Caco-2 (cell line): ENCODE results near the gene TMEM209. TPM values are rescaled to one million over a fixed set of nuclear protein-coding genes. Genes with fewer than 3 reads are reported as not detected.

Experiments used
- BruUV-seq: library from RNA; stranded (reverse); fragments of 400-500 nt; replicated peaks from 2 replicates; lab custom pipeline; 2021; lab: Mats Ljungman, UMichigan
- CTCF ChIA-PET: fragments of 300-600 bp; sonication (Branson Sonifier 250); formaldehyde crosslinking; loops from one replicate; lab custom pipeline; 2022; ENCODE audit warnings: antibody characterized with exemption; lab: Charles Lee
- POLR2A ChIA-PET: fragments of 300-600 bp; sonication (Branson Sonifier 250); formaldehyde crosslinking; loops from one replicate; lab custom pipeline; 2022; ENCODE audit warnings: antibody characterized with exemption; lab: Charles Lee
- DNase-seq, 2 experiments: peaks; one replicate each; pipeline versions ENCODE4 v3.0.0 to v3.0.0-alpha.2; 2020 to 2022
- H3K27me3 ChIP-seq: replicated peaks from 2 replicates; pipeline ENCODE4 v1.6.0; 2011; ENCODE audit warnings: low read length; ENCODE audit not compliant: control insufficient read depth, insufficient read depth
- H3K36me3 ChIP-seq: 2 replicates; pipeline ENCODE4 v1.5.1; 2011; ENCODE audit warnings: low read length; ENCODE audit not compliant: control insufficient read depth, insufficient read depth
- H3K4me1 ChIP-seq: fragments of 250-450 bp; sonication (Bioruptor Pico); 2 replicates; pipeline ENCODE4 v1.5.1; 2020; ENCODE audit warnings: mild to moderate bottlenecking
- H3K4me3 ChIP-seq: 2 replicates; pipeline ENCODE4 v1.5.1; 2011; ENCODE audit warnings: low read depth, mild to moderate bottlenecking, control low read depth, low read length
- H3K9me3 ChIP-seq: fragments of 250-450 bp; sonication (Bioruptor Pico); 2 replicates; pipeline ENCODE4 v1.5.1; 2020; ENCODE audit warnings: mild to moderate bottlenecking, moderate library complexity
- H3K27ac Mint-ChIP-seq: one replicate; pipeline ENCODE4 v1.8.0; 2022; ENCODE audit warnings: mixed read lengths; ENCODE audit not compliant: unreplicated experiment
- H3K27me3 Mint-ChIP-seq: one replicate; pipeline ENCODE4 v1.8.0; 2022; ENCODE audit warnings: mixed read lengths; ENCODE audit not compliant: insufficient read depth, unreplicated experiment
- H3K36me3 Mint-ChIP-seq: one replicate; pipeline ENCODE4 v1.8.0; 2022; ENCODE audit warnings: mild to moderate bottlenecking, mixed read lengths; ENCODE audit not compliant: insufficient read depth, unreplicated experiment
- H3K4me1 Mint-ChIP-seq: one replicate; pipeline ENCODE4 v1.8.0; 2022; ENCODE audit warnings: low read depth, mixed read lengths; ENCODE audit not compliant: unreplicated experiment
- H3K4me3 Mint-ChIP-seq: one replicate; pipeline ENCODE4 v1.8.0; 2022; ENCODE audit warnings: mild to moderate bottlenecking, moderate library complexity, mixed read lengths; ENCODE audit not compliant: unreplicated experiment
- H3K9me3 Mint-ChIP-seq: one replicate; pipeline ENCODE4 v1.8.0; 2022; ENCODE audit warnings: mixed read lengths; ENCODE audit not compliant: unreplicated experiment
- CTCF ChIP-seq, 2 experiments: fragments of 200-600 bp in 1 of 2; IDR thresholded peaks; 1 replicate in 1 of 2; 2 replicates in 1 of 2; pipeline versions ENCODE4 v1.5.1 to v1.8.0; 2011 to 2022; ENCODE audit warnings: antibody characterized with exemption in 1 of 2, control low read depth in 1 of 2, inconsistent platforms in 1 of 2, low read depth in 1 of 2, low read length in 1 of 2, mild to moderate bottlenecking in 1 of 2, moderate library complexity in 1 of 2; ENCODE audit not compliant: insufficient read depth in 1 of 2, severe bottlenecking in 1 of 2, unreplicated experiment in 1 of 2
- intact Hi-C: fragments of 100-400 bp; cut with micrococcal nuclease; formaldehyde crosslinking; loops from one replicate; pipeline ENCODE4 v1.10.0; 2022; ENCODE audit not compliant: unreplicated experiment
- total RNA-seq: library from RNA; stranded (reverse); gene quantifications from 2 replicates; pipeline ENCODE4 v1.2.3, GENCODE V29; 2022

The TMEM209 gene
- total RNA-seq, 1 experiment from 2014 or later, result 34.5 TPM

GRCh38 chr7:130141161-130141883 is 63.9 kb downstream of the TMEM209 start:
- intact Hi-C loops, result no loop called here
- ChIA-PET POLR2A (no interaction called here), CTCF (no interaction called here)
- Mint-ChIP-seq H3K4me1 (no peaks in the 10 kb centered on the region), H3K27ac (no peak overlapping the region), H3K9me3 (no peaks in the 10 kb centered on the region), H3K4me3 (no peak overlapping the region), H3K36me3 (peaks cover 5% of the 10 kb centered on the region), H3K27me3 (no peaks in the 10 kb centered on the region)
- BruUV-seq, result no TSS peak
- Histone ChIP-seq H3K27me3 (no peaks in the 10 kb centered on the region), H3K36me3 (no peaks in the 10 kb centered on the region), H3K4me1 (peaks cover 5% of the 10 kb centered on the region; the same call in 1 of the 2 replicates), H3K4me3 (no peak overlapping the region), H3K9me3 (no peaks in the 10 kb centered on the region)
- TF ChIP-seq CTCF (IDR thresholded peaks at IDR 0.05; ENCODE audit: insufficient read depth in 1 of 2, low read depth in 1 of 2, low read length in 1 of 2, severe bottlenecking in 1 of 2, unreplicated experiment in 1 of 2), result no peak
- DNase-seq, result no peak

- H3K27me3 Mint-ChIP-seq, result no peaks in the 10 kb centered on the region
- intact Hi-C loops, result no loop called here
- CTCF ChIA-PET, result interaction anchor here (1.0 kb wide), 1 partner anchor 68 kb away, joined by 3 read pairs; no protein-coding TSS in a partner anchor
- no peaks in the 10 kb centered on the region for H3K9me3 ChIP-seq
- H3K27ac Mint-ChIP-seq, result no peak overlapping the region
- no peaks in the 10 kb centered on the region for H3K4me1 Mint-ChIP-seq
- POLR2A ChIA-PET, result no interaction called here
- H3K27me3 ChIP-seq, result no peaks in the 10 kb centered on the region
- BruUV-seq, result no TSS peak
- no peak for DNase-seq
- H3K9me3 Mint-ChIP-seq, result no peaks in the 10 kb centered on the region
- H3K36me3 ChIP-seq, result no peaks in the 10 kb centered on the region; the same call in 1 of the 2 replicates
- peaks cover 5% of the 10 kb centered on the region; the same call in 1 of the 2 replicates for H3K4me1 ChIP-seq
- H3K36me3 Mint-ChIP-seq, result peaks cover 5% of the 10 kb centered on the region
- H3K4me3 Mint-ChIP-seq, result no peak overlapping the region
- TF ChIP-seq CTCF (IDR thresholded peaks at IDR 0.05; ENCODE audit: insufficient read depth in 1 of 2, low read depth in 1 of 2, low read length in 1 of 2, severe bottlenecking in 1 of 2, unreplicated experiment in 1 of 2), result no peak
- H3K4me3 ChIP-seq, result no peak overlapping the region
Measured at GRCh38 chr7:130140551-130141160, 64.5 kb downstream of the TMEM209 start.

DNA sequence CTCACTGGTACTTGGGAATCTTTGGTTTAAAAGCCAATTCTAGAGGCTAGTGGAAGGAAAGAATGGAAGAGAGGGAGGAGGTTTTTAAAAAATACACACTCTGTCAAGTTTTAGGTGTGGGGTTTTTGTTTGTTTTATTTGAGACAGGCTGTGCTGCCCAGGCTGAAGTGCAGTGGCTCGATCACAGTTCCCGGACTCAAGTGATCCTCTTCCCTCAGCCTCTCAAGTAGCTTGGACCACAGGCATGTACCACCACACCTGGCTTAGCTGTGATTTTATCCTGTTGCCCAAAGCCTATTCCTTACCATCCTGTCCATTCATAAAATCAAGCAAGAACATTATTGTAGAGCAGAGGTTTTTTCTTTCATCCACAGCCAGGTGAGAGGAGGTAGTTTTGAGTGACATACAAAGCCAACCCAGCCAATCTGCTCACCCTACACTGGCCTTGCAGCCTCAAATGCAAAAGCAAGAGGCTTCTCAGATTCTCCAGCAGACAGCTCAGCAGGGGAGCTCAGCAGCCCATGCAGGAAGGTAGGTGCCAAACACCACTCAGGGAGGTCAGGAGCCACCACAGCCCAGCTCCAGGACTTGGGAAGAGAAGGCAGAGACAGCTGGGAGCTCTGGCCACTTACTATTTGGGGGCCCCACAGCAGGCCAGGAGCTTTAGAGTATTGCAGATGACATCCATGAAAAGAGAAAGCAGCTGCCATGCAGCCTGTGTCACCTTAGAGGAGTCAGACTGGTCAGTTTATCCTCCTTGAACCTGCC is 65.8 kb downstream of the TMEM209 start:
- BruUV-seq, result no TSS peak
- H3K4me1 Mint-ChIP-seq, result no peaks in the 10 kb centered on the region

More for the DNA sequence above, 65.8 kb downstream of the TMEM209 start:
- Mint-ChIP-seq H3K27me3 (no peaks in the 10 kb centered on the region), H3K27ac (no peak overlapping the region), H3K9me3 (no peaks in the 10 kb centered on the region), H3K4me3 (no peak overlapping the region), H3K36me3 (peaks cover 5% of the 10 kb centered on the region)
- intact Hi-C loops, result no loop called here
- Histone ChIP-seq H3K4me1 (peaks cover under 1% of the 10 kb centered on the region; the same call in 1 of the 2 replicates), H3K27me3 (no peaks in the 10 kb centered on the region), H3K9me3 (no peaks in the 10 kb centered on the region), H3K36me3 (no peaks in the 10 kb centered on the region; the same call in 1 of the 2 replicates), H3K4me3 (no peak overlapping the region)
- CTCF ChIA-PET, result interaction anchor here (1.0 kb wide), 1 partner anchor 67 kb away, joined by 3 read pairs; no protein-coding TSS in a partner anchor
- POLR2A ChIA-PET, result no interaction called here
- TF ChIP-seq CTCF (IDR thresholded peaks at IDR 0.05; ENCODE audit: insufficient read depth in 1 of 2, low read depth in 1 of 2, low read length in 1 of 2, severe bottlenecking in 1 of 2, unreplicated experiment in 1 of 2), result no peak
- DNase-seq, result no peak
